DOHH2 (cell line): ENCODE results near the gene CLTCL1.

Source experiments
- EZH2phosphoT487 ChIP-seq: fragments of 200-600 bp; sonication (generic); IDR thresholded peaks from 2 replicates; pipeline ENCODE4 v1.6.1; 2017; ENCODE audit warnings: borderline replicate concordance, mild to moderate bottlenecking, antibody characterized with exemption, low read length, moderate library complexity, mixed read lengths
- TF ChIP-seq, protein P1 (sequence below): fragments of 200-600 bp; sonication (generic); IDR thresholded peaks from one replicate; pipeline ENCODE4 v1.5.1; 2014; ENCODE audit warnings: antibody characterized with exemption, mild to moderate bottlenecking, low read depth, low read length; ENCODE audit not compliant: poor library complexity, severe bottlenecking

DNA sequence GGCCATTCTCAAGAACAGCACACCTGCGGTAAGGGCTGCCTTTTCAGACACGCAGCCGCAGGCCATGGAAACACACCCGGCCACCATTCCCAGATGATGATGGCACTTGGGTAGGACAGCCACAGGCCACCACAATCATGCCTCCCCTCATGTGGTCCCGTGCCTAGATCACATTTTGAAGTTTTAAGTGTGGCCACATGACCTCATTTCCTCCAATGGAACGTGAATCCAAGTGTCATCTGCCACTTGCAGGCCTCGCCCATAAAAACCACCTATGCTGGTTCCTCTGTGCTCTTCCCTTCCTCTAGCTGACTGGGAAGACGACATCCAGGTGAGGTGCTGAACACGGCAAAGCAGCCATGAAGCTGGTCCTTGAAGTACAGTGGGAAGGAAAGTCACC is 68.4 kb downstream of the CLTCL1 start:
- TF ChIP-seq, protein P1, sequence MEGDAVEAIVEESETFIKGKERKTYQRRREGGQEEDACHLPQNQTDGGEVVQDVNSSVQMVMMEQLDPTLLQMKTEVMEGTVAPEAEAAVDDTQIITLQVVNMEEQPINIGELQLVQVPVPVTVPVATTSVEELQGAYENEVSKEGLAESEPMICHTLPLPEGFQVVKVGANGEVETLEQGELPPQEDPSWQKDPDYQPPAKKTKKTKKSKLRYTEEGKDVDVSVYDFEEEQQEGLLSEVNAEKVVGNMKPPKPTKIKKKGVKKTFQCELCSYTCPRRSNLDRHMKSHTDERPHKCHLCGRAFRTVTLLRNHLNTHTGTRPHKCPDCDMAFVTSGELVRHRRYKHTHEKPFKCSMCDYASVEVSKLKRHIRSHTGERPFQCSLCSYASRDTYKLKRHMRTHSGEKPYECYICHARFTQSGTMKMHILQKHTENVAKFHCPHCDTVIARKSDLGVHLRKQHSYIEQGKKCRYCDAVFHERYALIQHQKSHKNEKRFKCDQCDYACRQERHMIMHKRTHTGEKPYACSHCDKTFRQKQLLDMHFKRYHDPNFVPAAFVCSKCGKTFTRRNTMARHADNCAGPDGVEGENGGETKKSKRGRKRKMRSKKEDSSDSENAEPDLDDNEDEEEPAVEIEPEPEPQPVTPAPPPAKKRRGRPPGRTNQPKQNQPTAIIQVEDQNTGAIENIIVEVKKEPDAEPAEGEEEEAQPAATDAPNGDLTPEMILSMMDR = no peak
- TF ChIP-seq EZH2phosphoT487 = no peak
